Skeletal muscle tissue (tissue), 4 donors: Measurements from ENCODE around the gene LINGO3. TPM values are rescaled to one million over a fixed set of nuclear protein-coding genes. Genes with fewer than 3 reads are reported as not detected.
A peak's percentile ranks its signal among the peaks of the same experiment; 100 is the strongest.

Experiments
- H3K27ac ChIP-seq: one replicate; pipeline ENCODE4 v1.7.0; 2013; ENCODE audit warnings: mild to moderate bottlenecking, low read depth, low read length, inconsistent platforms
- H3K27me3 ChIP-seq, 3 donors: one replicate each; pipeline ENCODE4 v1.7.0; 2013; ENCODE audit warnings: low read length in 3 of 3; ENCODE audit not compliant: control insufficient read depth in 3 of 3, insufficient read depth in 3 of 3
- H3K36me3 ChIP-seq, 3 donors: one replicate each; pipeline ENCODE4 v1.7.0; 2013; ENCODE audit warnings: low read length in 3 of 3; ENCODE audit not compliant: control insufficient read depth in 3 of 3, insufficient read depth in 3 of 3
- H3K4me1 ChIP-seq, 3 donors: one replicate each; pipeline ENCODE4 v1.7.0; 2013; ENCODE audit warnings: low read length in 3 of 3, mild to moderate bottlenecking in 3 of 3; ENCODE audit not compliant: control insufficient read depth in 3 of 3, insufficient read depth in 3 of 3
- H3K4me3 ChIP-seq, 3 donors: one replicate each; pipeline ENCODE4 v1.7.0; 2013; ENCODE audit warnings: low read length in 3 of 3
- H3K9ac ChIP-seq, 3 donors: one replicate each; pipeline ENCODE4 v1.7.0; 2013; ENCODE audit warnings: low read length in 3 of 3, mild to moderate bottlenecking in 3 of 3, moderate library complexity in 2 of 3, low read depth in 1 of 3
- H3K9me3 ChIP-seq, 3 donors: one replicate each; pipeline ENCODE4 v1.7.0; 2013; ENCODE audit warnings: low read length in 3 of 3; ENCODE audit not compliant: control insufficient read depth in 3 of 3
- total RNA-seq: library from RNA; depleted of rRNA; stranded (reverse); fragments of >200 nt; gene quantifications from one replicate; pipeline ENCODE4 v1.2.3, GENCODE V29; 2014
- donor health status: Osteomylitis.

The LINGO3 gene
- total RNA-seq, 1 donor from 2014 or later: not detected

GRCh38 chr19:2290441-2291184, 17.3 kb downstream of the LINGO3 start:
- H3K4me3 ChIP-seq: peak overlapping the region in 2 of 3 donors; percentile 35 to 46

GRCh38 chr19:2289714-2290435, 18.1 kb downstream of the LINGO3 start:
- peak overlapping the region in 1 of 3 donors; percentile 33 for H3K9ac ChIP-seq
- H3K27me3 ChIP-seq: peaks cover 49 to 71% (median 68%) of the 10 kb centered on the region in 3 donors
- peaks cover 10 to 29% (median 28%) of the 10 kb centered on the region in 3 donors for H3K4me1 ChIP-seq
- no peaks in the 10 kb centered on the region for H3K9me3 ChIP-seq
- H3K36me3 ChIP-seq: no peaks in the 10 kb centered on the region
- H3K27ac ChIP-seq: no peak overlapping the region
- peak overlapping the region in 2 of 3 donors; percentile 35 to 46 for H3K4me3 ChIP-seq

More at GRCh38 chr19:2290441-2291184, 17.3 kb downstream of the LINGO3 start:
- Histone ChIP-seq H3K9me3 (no peaks in the 10 kb centered on the region), H3K36me3 (no peaks in the 10 kb centered on the region), H3K4me1 (peaks cover 14 to 35% (median 32%) of the 10 kb centered on the region in 3 donors), H3K27me3 (peaks cover 49 to 72% (median 69%) of the 10 kb centered on the region in 3 donors), H3K27ac (no peak overlapping the region), H3K9ac (no peak overlapping the region)

GRCh38 chr19:2288818-2289713, 18.9 kb downstream of the LINGO3 start:
- H3K27me3 ChIP-seq: peaks cover 49 to 69% (median 68%) of the 10 kb centered on the region in 3 donors

GRCh38 chr19:2288338-2288817, 19.6 kb downstream of the LINGO3 start:
- Histone ChIP-seq H3K9me3 (no peaks in the 10 kb centered on the region), H3K27ac (no peak overlapping the region), H3K27me3 (peaks cover 49 to 64% (median 63%) of the 10 kb centered on the region in 3 donors)

More at GRCh38 chr19:2288818-2289713, 18.9 kb downstream of the LINGO3 start:
- peaks cover 5 to 25% (median 19%) of the 10 kb centered on the region in 3 donors for H3K4me1 ChIP-seq
- H3K27ac ChIP-seq: no peak overlapping the region
- H3K36me3 ChIP-seq: no peaks in the 10 kb centered on the region
- H3K9me3 ChIP-seq: no peaks in the 10 kb centered on the region
- H3K9ac ChIP-seq: no peak overlapping the region
- no peak overlapping the region for H3K4me3 ChIP-seq

GRCh38 chr19:2287585-2288337, 20.2 kb downstream of the LINGO3 start:
- no peak overlapping the region for H3K27ac ChIP-seq
- no peaks in the 10 kb centered on the region for H3K9me3 ChIP-seq
- peaks cover 3 to 21% (median 16%) of the 10 kb centered on the region in 3 donors for H3K4me1 ChIP-seq
- no peak overlapping the region for H3K4me3 ChIP-seq
- H3K9ac ChIP-seq: no peak overlapping the region
- peaks cover 48 to 63% (median 62%) of the 10 kb centered on the region in 3 donors for H3K27me3 ChIP-seq
- no peaks in the 10 kb centered on the region for H3K36me3 ChIP-seq

More at GRCh38 chr19:2288338-2288817, 19.6 kb downstream of the LINGO3 start:
- Histone ChIP-seq H3K4me3 (no peak overlapping the region), H3K9ac (no peak overlapping the region), H3K36me3 (no peaks in the 10 kb centered on the region), H3K4me1 (peaks cover 3 to 21% (median 16%) of the 10 kb centered on the region in 3 donors)

- Histone ChIP-seq H3K4me3 (no peak overlapping the region), H3K27ac (no peak overlapping the region), H3K4me1 (peaks cover 6 to 21% (median 16%) of the 10 kb centered on the region in 3 donors), H3K36me3 (no peaks in the 10 kb centered on the region), H3K9ac (no peak overlapping the region), H3K9me3 (no peaks in the 10 kb centered on the region), H3K27me3 (peaks cover 41 to 53% (median 51%) of the 10 kb centered on the region in 3 donors)
These were observed 21.4 kb downstream of the LINGO3 start for GRCh38 chr19:2286402-2287140.

- H3K27me3 ChIP-seq: peaks cover 16 to 28% (median 26%) of the 10 kb centered on the region in 3 donors
- H3K27ac ChIP-seq: no peak overlapping the region
- H3K4me3 ChIP-seq: no peak overlapping the region
- no peaks in the 10 kb centered on the region for H3K36me3 ChIP-seq
- H3K4me1 ChIP-seq: peaks cover 2 to 4% (median 3%) of the 10 kb centered on the region in 3 donors
- no peaks in the 10 kb centered on the region for H3K9me3 ChIP-seq
- no peak overlapping the region for H3K9ac ChIP-seq
These were observed 24.0 kb downstream of the LINGO3 start for GRCh38 chr19:2283835-2284507.

- Histone ChIP-seq H3K27ac (no peak overlapping the region), H3K4me1 (peaks cover 0 to 3% (median 0%) of the 10 kb centered on the region in 3 donors)
These were observed 25.1 kb downstream of the LINGO3 start for GRCh38 chr19:2282862-2283237.

More at GRCh38 chr19:2282862-2283237, 25.1 kb downstream of the LINGO3 start:
- Histone ChIP-seq H3K27me3 (peaks cover 6 to 17% (median 16%) of the 10 kb centered on the region in 3 donors), H3K9me3 (no peaks in the 10 kb centered on the region), H3K4me3 (no peak overlapping the region), H3K36me3 (no peaks in the 10 kb centered on the region), H3K9ac (no peak overlapping the region)
